Measurements from ENCODE around the gene NQO2. TPM values are rescaled to one million over a fixed set of nuclear protein-coding genes. Genes with fewer than 3 reads are reported as not detected.
A peak's percentile ranks its signal among the peaks of the same experiment; 100 is the strongest.
"Not testable (repeated sequence)": the region's sequence is repeated elsewhere in the genome, so short reads cannot be mapped to it uniquely, and the experiment has no call there.

Gene NQO2
- total and polyA plus RNA-seq, 10 donors = 16.3 to 55.1 (median 30.7) TPM

GRCh38 chr6:3016473-3017280 lies 17.0 kb downstream of the NQO2 start:
- 95 to 97% (median 96%) methylated on average over 17 of the region's 17 CpGs for WGBS, 5 donors
- TF ChIP-seq POLR2AphosphoS5 (IDR thresholded peaks at IDR 0.05) (no peak), POLR2A (IDR thresholded peaks at IDR 0.05) (no peak), CTCF (IDR thresholded peaks at IDR 0.05 in 8 of 11, conservative IDR thresholded peaks at IDR 0.05 in 3 of 11) (no peak)
- H3K27me3 ChIP-seq (replicated peaks in 1 of 7) = no peaks in the 10 kb centered on the region
- H3K4me3 ChIP-seq = no peak overlapping the region
- H3K36me3 ChIP-seq = peaks cover 0 to 91% (median 27%) of the 10 kb centered on the region in 6 donors
- no peak for DNase-seq
- peaks cover 0 to 49% (median 11%) of the 10 kb centered on the region in 6 donors for H3K4me1 ChIP-seq
- intact Hi-C loops (cut with DNase I; ENCODE audit: low total_unique reads) = no loop called here
- H3K9me3 ChIP-seq = peaks cover 0 to 11% (median 10%) of the 10 kb centered on the region in 8 donors
- H3K27ac ChIP-seq = peak overlapping the region in 1 of 8 donors; percentile 16

- H3K36me3 ChIP-seq = peaks cover 0 to 85% (median 29%) of the 10 kb centered on the region in 6 donors
- peaks cover 0 to 4% (median 3%) of the 10 kb centered on the region in 8 donors for H3K9me3 ChIP-seq
- TF ChIP-seq POLR2AphosphoS5 (IDR thresholded peaks at IDR 0.05) = no peak
- no peak for TF ChIP-seq POLR2A (IDR thresholded peaks at IDR 0.05)
- TF ChIP-seq CTCF (IDR thresholded peaks at IDR 0.05 in 8 of 11, conservative IDR thresholded peaks at IDR 0.05 in 3 of 11) = no peak
- H3K27me3 ChIP-seq (replicated peaks in 1 of 7) = no peaks in the 10 kb centered on the region
- peak overlapping the region in 1 of 8 donors; percentile 16 for H3K27ac ChIP-seq
- WGBS, 5 donors = 84 to 100% (median 92%) methylated on average over 7 to 9 of the region's 9 CpGs
- intact Hi-C loops (cut with DNase I; ENCODE audit: low total_unique reads) = no loop called here
- peaks cover 0 to 55% (median 13%) of the 10 kb centered on the region in 6 donors for H3K4me1 ChIP-seq
- H3K4me3 ChIP-seq = no peak overlapping the region
- DNase-seq = no peak
Measured at GRCh38 chr6:3017304-3017703, 17.6 kb downstream of the NQO2 start.

GRCh38 chr6:3019065-3019464 lies 19.4 kb downstream of the NQO2 start:
- Histone ChIP-seq H3K4me1 (peaks cover 6 to 62% (median 23%) of the 10 kb centered on the region in 6 donors), H3K27me3 (replicated peaks in 1 of 7) (no peaks in the 10 kb centered on the region), H3K9me3 (no peaks in the 10 kb centered on the region), H3K4me3 (no peak overlapping the region), H3K36me3 (peaks cover 0 to 67% (median 25%) of the 10 kb centered on the region in 6 donors), H3K27ac (peak overlapping the region in 4 of 8 donors; percentile 15 to 65 (median 45))
- intact Hi-C loops (cut with DNase I; ENCODE audit: low total_unique reads) = no loop called here
- WGBS, 5 donors = 42 to 84% (median 63%) methylated on average over 1 of the region's 1 CpG
- TF ChIP-seq POLR2AphosphoS5 (IDR thresholded peaks at IDR 0.05) (no peak), CTCF (IDR thresholded peaks at IDR 0.05 in 8 of 11, conservative IDR thresholded peaks at IDR 0.05 in 3 of 11) (no peak), POLR2A (IDR thresholded peaks at IDR 0.05) (no peak)
- DNase-seq = no peak

- Histone ChIP-seq H3K36me3 (peaks cover 0 to 60% (median 22%) of the 10 kb centered on the region in 6 donors), H3K4me1 (peaks cover 14 to 65% (median 30%) of the 10 kb centered on the region in 6 donors), H3K4me3 (no peak overlapping the region), H3K27ac (peak overlapping the region in 4 of 8 donors; percentile 15 to 65 (median 45)), H3K27me3 (replicated peaks in 1 of 7) (no peaks in the 10 kb centered on the region), H3K9me3 (no peaks in the 10 kb centered on the region)
- intact Hi-C loops (cut with DNase I; ENCODE audit: low total_unique reads) = no loop called here
- TF ChIP-seq POLR2A (IDR thresholded peaks at IDR 0.05) = no peak
- no peak for TF ChIP-seq POLR2AphosphoS5 (IDR thresholded peaks at IDR 0.05)
- no peak for TF ChIP-seq CTCF (IDR thresholded peaks at IDR 0.05 in 8 of 11, conservative IDR thresholded peaks at IDR 0.05 in 3 of 11)
- no peak for DNase-seq
- 89 to 96% (median 95%) methylated on average over 6 of the region's 6 CpGs for WGBS, 5 donors
Measured at GRCh38 chr6:3019749-3020320, 20.1 kb downstream of the NQO2 start.

GRCh38 chr6:3020976-3021598 lies 21.4 kb downstream of the NQO2 start:
- peak overlapping the region in 2 of 8 donors; percentile 8 to 11 for H3K27ac ChIP-seq
- H3K27me3 ChIP-seq (replicated peaks in 1 of 7); intact Hi-C loops (cut with DNase I; ENCODE audit: low total_unique reads); H3K4me3 ChIP-seq; DNase-seq; H3K9me3 ChIP-seq: not testable (repeated sequence)
- peaks cover 0 to 47% (median 13%) of the 10 kb centered on the region in 6 donors for H3K36me3 ChIP-seq
- 93 to 100% (median 98%) methylated on average over 2 of the region's 2 CpGs for WGBS, 5 donors
- peaks cover 15 to 78% (median 41%) of the 10 kb centered on the region in 6 donors for H3K4me1 ChIP-seq
